HK-2 (cell line): ENCODE results near the gene TENM4.

Source experiments
- DNase-seq: peaks from one replicate; pipeline ENCODE4 v3.0.0-alpha.2; 2018; ENCODE audit not compliant: unreplicated experiment

TENM4 gene

DNA sequence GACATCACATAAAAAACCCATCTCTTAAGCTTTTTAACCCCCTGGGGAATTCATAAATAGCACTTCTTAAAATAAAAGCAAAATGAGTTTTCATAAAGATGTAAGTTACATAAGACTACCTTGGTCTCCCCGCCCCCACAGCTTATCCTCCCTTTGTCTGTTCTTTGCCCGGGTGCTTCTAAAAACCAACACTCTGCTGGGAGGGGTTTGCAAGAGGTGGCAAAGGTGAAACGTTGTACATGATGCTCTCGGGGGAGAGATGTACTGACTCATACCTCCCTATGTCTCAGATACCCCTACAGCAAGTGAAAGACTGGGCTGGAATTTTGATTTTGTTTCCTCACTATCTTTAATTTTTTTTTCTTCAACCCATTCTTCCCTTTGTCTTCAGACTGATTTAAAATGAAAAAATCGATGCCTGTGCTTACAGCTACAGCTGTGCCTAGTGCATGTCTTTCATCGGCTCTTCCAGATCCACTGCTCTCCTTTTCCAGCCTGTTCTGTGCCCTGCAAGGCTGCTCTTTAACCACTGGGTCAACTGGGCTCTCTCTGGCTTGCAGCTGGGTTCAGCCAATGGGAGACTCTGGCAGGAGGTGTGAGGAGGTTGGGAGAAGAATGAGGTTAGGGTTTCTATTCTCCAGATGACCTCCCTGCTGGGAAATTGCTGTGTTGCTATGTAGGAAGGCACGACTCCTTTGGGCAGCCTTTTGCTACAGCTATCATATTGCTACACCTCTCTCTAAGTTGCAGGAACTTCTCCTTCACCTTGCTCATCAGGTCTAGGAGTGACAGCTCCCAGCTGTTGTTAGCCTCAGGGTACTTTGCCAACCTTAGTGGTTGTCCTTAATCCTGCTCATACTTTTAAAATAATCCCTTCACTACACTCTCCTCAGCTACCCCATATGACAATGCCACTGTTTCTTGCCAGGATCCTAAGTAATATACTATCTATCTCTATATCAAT, 266.5 kb downstream of the TENM4 start:
- DNase-seq = no peak

DNA sequence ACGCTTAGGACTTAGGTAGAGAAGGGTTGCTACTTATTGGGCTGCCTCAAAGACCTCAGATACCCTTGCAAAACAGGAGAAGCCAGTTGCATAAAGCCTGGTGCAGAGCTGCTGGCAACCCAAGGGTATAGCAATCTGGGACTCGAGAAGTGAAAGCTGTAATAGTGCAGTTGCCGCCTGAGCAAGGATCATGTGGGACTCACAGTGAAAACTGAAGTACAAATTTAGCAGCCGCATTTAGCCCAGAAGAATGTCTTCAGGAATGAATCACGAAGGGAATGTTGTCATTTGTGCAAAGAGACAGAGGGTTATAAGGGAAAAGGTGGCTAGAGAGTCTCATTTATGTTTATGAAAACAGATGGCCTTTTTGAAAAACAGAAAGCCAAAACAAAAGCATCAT, 267.2 kb downstream of the TENM4 start:
- no peak for DNase-seq

DNA sequence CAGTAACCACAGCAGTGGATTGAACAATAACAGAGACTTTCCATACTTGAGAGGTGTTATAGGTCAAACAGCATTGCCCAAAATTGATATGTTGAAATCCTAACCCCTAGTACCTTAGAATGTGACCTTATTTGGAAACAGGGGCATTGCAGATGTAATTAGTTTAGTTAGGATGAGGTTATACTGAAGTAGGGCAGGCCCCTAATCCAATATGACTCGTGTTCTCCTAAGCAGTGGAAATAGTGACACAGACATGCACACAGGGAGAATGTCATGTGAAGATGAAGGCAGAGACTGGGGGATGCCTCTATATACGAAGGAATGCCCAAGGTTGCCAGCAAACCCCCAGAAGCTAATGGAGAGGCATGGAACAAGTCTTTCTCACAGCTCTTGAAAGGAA, 270.5 kb downstream of the TENM4 start:
- DNase-seq = no peak

DNA sequence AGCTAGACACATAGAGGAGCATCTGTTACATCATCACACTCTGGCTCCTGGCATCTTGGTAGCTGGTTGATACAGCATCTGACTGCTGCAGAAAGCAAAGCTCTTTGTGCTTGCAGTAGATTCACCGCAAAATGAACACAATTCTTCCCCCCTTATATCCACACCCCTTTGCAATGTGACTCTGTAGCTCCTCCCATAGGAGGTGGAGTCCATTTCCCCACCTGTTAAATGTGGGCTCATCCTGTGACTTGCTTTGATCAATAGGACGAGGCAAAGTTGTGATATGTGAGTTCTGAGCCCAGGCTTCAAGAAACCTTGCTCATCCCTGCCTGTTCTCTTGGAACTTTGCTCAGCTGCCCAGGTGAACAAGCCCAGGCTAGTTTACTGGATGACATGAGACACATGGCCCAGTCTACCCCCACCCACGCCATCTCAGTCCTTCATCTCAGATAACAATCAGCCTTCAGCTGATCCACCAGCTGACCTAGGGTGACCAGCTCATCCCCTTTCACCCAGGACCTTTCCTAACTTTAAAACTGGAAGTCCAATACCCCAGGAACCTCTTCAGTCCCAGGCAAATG, 272.2 kb downstream of the TENM4 start:
- DNase-seq = no peak

DNA sequence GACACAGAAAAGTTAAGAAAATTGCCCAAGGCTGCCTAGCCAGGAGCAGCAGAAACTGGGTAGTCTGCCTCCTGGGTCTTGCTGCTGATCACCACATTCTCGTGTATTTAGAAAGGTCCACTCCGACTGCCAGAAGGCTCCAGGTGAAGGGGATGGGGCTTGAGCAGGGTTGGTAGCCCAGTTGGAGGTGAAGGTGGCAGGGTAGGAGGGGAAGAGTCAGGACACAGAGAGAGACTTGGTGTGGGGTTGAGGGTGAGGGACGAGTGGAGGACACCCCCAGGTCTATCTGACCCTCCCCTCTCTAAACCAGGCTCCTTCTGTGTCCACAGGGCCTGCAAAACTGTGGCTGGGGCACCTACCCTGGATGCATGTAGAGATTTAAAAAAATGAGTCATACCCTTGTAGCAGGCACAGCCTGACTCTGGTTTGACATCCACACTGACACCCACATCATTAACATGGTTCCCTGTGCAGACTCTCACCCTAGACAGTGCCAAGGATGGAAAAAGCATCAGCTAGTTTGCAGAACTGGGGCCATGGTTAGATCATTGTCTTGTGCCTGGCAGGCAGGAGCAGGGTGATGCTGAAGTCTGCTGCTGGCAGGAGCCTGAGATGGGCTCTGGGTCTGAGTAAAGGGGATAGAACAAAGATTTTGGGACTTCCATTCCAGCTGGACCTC, 273.2 kb downstream of the TENM4 start:
- no peak for DNase-seq

DNA sequence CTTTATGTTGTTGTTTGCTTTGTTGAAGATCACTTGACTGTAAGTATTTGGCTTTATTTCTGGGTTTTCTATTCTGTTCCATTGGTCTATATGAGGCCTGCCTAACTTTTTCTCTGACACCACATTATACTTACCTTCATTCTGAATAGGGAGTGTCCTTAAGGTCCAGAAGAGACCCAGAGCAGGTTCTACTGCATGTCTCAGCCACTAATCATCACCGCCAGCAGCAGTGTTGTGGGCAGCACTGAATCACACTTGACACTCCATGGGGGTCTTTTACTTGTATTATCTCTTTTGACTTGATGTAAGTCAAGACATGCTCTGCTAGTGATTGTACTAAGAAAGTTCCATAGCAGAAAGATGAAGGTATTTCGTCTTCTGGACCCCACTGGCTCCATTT, 274.9 kb downstream of the TENM4 start:
- no peak for DNase-seq

DNA sequence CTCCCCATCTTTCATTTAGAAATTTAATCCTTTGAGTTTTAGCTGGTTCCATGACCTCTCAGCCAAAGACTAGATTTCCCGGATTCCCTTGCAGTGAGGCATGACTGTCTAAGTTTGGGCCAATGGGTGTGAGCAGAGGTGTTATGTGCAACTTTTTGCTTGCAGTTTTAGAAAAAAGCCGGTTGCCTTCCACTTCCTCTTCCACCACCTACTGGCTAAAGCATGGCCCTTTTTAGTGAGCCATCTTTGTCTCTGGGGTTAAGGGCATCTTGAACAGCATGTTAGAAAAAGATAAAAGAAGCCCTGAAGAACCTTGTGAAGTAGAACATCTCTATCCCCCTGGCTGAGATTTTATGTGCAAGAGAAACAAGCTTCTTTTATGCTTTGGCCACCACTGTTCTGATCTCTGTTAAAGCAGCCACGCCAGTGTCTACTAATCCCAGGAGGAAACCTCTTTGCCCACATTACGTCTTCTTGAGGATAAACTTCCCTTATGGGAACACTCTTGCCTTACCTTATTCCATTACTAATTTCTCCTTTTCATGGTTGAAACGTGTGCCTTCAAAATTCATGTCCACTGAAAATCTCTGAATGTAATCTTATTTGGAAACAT, 279.9 kb downstream of the TENM4 start:
- DNase-seq = no peak

DNA sequence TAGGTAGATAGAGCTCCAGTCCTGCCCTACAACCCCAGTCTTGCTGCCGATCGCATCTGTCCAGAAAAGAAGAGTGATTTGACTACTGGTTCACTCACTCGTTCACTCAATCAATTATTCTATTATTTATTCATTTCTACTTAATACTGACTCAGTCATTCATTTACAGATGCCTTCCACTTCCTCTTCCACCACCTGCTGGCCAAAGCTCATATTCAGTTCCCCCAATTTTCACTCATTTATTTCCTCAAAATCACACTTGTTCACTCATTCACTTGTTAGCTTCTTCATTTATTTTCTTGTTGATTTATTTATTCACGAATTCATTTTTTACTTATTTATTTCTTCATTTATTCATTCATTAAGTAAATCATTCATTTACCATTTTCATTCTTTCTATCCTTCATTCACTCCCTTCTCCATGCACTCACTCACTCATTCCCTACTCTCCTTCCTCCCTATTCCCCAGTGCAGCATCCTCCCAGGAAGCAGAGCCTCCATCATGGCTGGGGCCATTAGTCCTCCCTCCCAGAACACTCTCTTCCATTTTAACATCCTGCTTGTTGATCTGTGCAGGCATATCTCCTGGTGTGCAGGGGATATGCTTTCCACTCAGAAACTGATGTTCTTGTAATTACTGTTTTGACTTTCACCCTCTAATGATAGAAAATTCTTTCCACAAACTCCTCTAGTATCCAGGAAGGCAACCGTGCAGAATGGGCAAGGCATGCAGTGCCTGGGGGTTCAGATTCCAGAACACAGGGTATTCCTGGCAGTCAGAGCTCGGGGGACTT, 281.0 kb downstream of the TENM4 start:
- no peak for DNase-seq

DNA sequence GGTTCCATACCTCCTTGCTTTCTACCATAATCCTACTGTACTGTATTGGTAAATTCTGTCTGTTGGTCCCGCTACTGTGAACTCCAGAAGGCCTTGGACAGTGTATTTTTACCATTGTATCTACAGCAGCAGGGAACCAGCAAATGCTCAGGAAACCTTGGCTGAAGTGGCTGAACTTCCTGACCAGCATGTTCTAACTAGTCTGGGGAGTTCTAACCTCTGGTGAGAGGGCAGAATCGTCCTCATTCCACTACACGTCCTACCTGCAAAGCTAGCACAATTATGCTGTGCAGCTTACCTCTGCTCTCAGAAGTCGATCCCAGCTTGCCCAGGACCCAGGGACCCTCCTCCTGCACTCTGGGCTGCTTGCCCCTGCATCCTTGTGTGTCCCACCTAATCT, 283.1 kb downstream of the TENM4 start:
- DNase-seq = no peak

DNA sequence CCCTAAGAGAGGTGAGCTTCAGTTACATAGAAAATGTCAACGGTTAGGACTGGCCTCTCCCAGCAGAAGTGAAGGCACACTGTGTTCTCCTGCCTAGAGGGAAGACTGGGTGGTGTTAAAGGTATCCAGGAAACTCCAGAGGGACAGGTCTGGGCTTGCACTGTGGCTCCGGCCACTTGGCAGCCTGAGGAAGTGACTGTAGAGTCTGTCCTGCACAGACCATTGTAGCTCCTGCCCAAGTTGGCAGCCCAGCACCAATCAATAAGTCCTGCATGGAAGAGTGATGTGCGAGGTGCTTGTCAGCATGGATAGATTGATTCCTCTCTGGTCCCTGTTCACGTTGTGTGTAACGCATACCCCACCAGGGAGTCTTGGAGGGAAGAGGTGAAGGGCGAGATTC, 284.8 kb downstream of the TENM4 start:
- DNase-seq = no peak

DNA sequence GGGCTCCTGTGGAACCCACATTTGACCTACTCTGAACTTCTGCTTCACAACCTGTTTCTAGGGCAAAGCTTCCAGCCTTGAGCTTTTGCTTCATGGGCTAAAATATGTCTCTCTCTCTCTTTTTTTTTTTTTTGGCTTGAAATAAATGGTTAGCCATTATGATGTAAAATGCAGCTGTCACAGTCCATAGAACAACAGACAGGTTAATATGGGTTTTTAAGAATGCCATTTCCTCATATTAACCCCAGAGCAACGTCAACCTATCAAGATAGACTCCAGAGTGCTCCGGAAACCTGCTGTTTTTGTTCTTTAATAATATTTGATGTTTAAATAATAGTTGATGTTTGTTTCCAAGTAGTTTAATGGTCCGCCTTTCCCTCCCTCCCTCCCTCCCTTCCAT, 285.6 kb downstream of the TENM4 start:
- no peak for DNase-seq

DNA sequence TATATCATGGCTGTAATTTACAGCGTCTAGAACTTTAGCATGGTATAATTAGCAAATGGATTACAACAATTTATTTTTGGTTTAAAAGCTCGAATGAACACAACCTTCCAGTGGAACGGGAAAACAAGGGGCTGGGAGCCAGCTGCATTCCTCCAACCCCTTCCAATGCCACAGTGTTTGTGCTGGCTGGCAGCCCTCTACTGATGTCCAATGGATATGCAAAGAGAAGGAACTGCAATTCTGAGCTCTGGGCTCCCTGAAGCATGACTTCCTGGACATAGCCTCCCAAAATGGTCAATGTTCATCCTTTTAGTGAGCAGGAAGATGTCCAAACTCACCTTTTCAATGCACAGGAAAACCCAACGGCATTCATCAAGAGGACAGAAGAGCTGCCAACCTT, 288.3 kb downstream of the TENM4 start:
- DNase-seq = no peak

DNA sequence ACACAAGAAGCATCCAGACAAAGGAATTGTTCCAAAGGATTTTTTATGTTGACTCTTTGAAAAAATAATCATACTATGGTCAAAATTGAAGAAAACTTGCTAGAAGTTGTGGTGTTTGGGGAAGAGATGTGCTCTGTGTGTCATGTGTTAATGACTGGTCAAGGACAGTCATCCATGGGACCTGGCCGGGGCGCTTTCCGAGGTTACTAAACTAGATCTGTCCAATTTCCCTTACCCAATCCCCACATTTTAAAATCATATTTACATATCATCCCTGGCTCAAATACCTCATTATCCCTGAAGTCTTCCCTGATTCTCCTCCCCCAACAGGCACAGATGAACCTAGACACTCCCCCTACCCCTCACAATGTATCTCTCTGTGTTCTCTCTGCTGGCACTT, 289.4 kb downstream of the TENM4 start:
- no peak for DNase-seq

DNA sequence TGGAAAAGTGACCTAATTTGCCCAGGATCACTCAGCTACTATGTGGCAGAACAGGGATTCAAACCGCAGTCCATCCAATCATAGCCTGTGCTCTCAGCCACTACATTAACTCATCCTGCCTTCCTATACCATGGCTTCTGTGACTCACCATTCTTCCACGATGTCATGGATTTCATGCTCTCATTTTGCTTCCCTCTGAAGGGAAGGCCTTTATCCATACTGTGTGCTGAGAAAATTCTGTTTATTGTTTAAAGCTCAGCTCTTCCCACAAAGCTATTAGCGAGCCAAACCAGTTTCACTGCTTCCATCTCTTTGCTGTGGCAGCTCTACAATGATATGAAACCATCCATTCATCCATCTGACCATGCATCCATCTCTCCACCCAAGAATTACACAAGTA, 289.9 kb downstream of the TENM4 start:
- no peak for DNase-seq

DNA sequence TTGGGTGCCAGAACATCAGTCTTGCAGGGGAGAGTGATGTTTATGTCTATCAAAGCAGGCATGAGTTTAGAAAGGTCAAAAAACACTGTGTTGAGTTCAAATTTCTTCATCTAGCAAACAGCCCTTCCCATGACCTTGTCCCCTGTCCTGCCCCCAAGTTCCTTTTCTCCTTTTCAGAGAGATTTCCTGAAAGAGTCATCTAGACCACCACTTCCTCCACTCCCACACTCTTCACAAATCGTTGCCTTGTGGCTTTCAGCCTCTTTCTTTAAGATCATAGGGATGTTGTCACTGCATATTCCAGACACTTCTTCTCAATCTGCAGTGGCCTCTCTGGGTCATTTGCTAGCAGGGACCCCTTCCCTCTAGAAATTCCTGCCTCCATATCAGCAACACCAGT, 290.5 kb downstream of the TENM4 start:
- no peak for DNase-seq

DNA sequence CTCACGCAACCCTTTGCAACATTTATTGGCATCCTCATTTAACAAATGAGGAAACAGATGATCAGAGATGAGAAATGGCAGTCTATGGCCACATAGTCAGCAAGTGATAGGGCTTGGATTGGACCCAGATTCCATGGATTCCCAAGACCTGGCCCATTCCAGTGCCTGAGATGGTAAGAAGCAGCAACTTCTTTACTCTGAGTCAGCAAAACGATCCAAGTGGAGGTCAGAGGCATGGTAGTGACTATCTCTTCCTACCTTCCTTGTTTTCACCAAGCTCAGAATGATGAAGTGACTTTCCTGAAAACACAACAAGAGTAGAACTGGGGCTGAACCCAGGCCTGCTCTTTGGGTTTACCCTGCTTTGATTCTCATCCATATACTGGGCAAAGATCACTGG, 293.1 kb downstream of the TENM4 start:
- DNase-seq = no peak

DNA sequence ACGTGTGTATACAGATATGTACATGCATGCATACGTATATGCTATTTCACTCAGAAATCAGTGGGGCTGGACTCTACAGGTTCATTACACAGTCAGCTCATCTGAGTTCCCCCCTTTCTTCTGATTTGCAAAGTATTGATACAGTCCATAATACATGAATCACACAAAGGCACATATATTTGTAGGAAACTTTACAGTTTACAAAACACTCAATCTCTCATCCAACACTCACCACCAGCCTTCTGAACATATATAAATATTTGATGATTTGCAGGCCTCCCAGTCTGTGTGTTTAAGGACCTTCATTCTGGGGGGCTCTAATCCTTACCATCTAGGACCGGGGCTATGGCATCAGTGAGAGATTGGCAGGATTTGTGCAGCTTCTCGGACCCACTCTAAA, 293.8 kb downstream of the TENM4 start:
- no peak for DNase-seq

DNA sequence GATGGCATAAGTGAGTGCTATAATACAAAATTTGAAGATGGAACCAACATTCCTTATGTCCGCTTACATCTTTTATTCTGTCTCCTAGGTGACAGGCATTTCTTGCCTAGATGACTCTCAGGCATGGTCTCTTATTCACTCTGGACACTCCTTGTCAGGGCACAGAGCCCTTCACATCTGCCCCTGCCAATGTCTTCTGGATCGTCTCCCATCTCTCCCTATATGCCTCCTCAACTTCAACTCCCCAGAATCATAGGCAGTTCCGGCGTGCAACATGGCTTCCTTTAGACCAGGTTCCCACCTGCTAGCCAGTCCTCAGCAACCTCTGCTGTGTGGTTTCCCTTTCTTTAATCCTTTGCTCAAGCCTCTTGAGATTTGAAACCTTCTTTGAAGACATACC, 300.9 kb downstream of the TENM4 start:
- no peak for DNase-seq

DNA sequence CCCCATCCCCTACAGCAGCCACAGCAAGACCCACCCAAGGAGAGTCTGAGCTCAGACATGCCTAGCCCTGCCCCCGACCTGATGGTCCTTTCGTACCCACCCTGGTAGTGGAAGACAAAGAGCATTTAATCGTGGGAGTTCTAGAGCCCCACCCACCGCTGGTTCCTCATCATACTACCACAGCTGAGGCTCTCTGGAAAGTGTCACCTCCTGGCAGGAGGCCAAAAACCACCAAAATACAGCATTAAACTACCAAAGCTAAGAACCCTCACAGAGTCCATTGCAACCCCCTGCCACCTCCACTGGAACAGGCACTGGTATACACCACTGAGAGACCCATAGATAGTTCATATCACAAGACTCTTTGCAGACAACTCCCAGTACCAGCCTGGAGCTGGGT, 311.1 kb downstream of the TENM4 start:
- no peak for DNase-seq

DNA sequence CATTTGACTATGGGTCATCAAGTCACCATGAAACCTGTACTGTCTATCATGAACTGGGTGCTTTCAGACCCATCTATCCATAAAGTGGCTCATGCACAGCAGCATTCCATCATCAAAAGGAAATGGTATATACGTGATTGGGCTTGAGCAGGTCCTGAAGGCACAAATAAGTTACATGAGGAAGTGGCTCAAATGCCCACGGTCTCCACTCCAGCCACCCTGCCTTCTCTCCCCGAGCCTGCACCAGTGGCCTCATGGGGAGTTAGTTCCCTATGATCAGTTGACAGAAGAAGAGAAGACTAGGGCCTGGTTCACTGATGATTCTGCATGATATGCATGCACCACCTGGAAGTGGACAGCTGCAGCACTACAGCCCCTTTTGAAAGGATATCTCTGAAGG, 312.5 kb downstream of the TENM4 start:
- no peak for DNase-seq

DNA sequence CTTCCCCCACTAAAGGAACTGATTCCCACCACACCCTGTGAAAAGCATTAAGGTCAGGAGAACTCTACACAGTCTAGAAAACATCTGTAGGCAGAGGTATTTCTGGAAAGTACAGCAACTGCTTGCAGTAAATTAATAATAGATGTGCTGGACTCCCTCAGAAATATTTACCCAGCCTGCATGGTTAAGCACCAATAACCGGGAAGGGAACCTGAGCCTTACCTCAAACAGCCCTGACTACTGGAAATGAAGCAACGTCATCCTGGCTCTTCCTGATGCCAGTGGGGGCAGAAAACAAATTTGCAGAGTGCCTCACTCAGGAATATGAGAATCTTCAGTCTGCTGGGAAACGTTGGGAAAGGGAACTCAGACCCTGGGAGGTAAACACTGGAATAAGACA, 318.1 kb downstream of the TENM4 start:
- no peak for DNase-seq

DNA sequence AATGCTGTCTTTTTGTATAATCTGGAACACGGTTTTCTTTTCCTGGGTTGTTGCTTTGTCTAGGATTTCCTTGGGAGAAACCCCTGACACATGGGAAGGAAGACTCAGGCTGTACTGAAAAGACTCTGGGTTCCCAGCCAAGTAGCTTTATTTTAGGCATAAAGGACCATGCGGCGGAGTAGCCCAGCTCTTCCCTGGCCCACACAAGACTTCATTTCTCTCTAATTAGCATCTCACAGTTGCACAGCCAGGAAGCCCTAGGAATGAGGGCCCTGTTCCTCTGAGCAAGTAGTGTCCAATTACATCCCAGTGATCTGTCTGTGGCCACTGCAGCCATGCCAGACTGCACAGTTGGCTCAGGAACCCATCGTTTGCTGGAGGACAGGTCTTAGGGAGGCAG, 319.5 kb downstream of the TENM4 start:
- DNase-seq = no peak
